HepG2 (cell line): ENCODE data around the gene SLC16A4. TPM values are rescaled to one million over a fixed set of nuclear protein-coding genes. Genes with fewer than 3 reads are reported as not detected.

Source experiments
- ATAC-seq: fragments of 200-7000 bp; cut with Tn5 transposase; 3 replicates; pipeline ENCODE4 v1.9.1; 2020; ENCODE audit warnings: mild to moderate bottlenecking, moderate library complexity
- BruUV-seq: library from RNA; stranded (reverse); fragments of 400-500 nt; replicated peaks from 2 replicates; lab custom pipeline; 2021; lab: Mats Ljungman, UMichigan
- CTCF ChIA-PET: fragments of 300-600 bp; formaldehyde crosslinking; extraction: SDS; loops from one replicate; lab custom pipeline; 2021; ENCODE audit warnings: low total read pairs, inconsistent platforms, low intra/inter-chr PET ratio; lab: Yijun Ruan, JAX
- POLR2A ChIA-PET: fragments of 350-600 bp; sonication (Branson Sonifier 250); formaldehyde crosslinking; loops from one replicate; lab custom pipeline; 2020; ENCODE audit warnings: antibody characterized with exemption, inconsistent platforms; lab: Yijun Ruan, JAX
- DNase-seq: peaks from one replicate; pipeline ENCODE4 v3.0.0-alpha.2; 2015; ENCODE audit warnings: low spot score
- FAIRE-seq: peaks from 3 replicates; lab custom pipeline; 2011; peaks lifted over from hg19 to GRCh38; lab: Jason Lieb, UNC
- H2AFZ ChIP-seq: one replicate; pipeline ENCODE4 v1.6.1; 2011; ENCODE audit warnings: low read length, inconsistent platforms
- H3K27ac ChIP-seq: fragments of 300-600 bp; 3 replicates; pipeline ENCODE4 v1.8.0; 2011; ENCODE audit warnings: mixed run types, mild to moderate bottlenecking, mixed read lengths, low read length, inconsistent platforms; ENCODE audit not compliant: insufficient read depth; ENCODE audit errors: extremely low read length
- H3K27me3 ChIP-seq, 2 experiments: fragments of 200-600 bp in 1 of 2; 2 replicates in 1 of 2; 3 replicates in 1 of 2; pipeline versions ENCODE4 v1.6.0 to v1.8.0; 2011; ENCODE audit warnings: low read length in 2 of 2, mild to moderate bottlenecking in 2 of 2, moderate library complexity in 2 of 2, inconsistent platforms in 1 of 2; ENCODE audit not compliant: insufficient read depth in 2 of 2, control insufficient read depth in 1 of 2
- H3K36me3 ChIP-seq, 2 experiments: fragments of 200-600 bp in 1 of 2; replicated peaks in 1 of 2; 2 replicates in 1 of 2; 3 replicates in 1 of 2; pipeline versions ENCODE4 v1.5.1 to v1.8.0; 2011; ENCODE audit warnings: low read length in 2 of 2, inconsistent platforms in 1 of 2; ENCODE audit not compliant: insufficient read depth in 2 of 2, control insufficient read depth in 1 of 2
- H3K4me1 ChIP-seq: 2 replicates; pipeline ENCODE4 v1.5.1; 2012; ENCODE audit warnings: low read length, inconsistent platforms; ENCODE audit not compliant: insufficient read depth
- H3K4me2 ChIP-seq: 2 replicates; pipeline ENCODE4 v1.6.0; 2011; ENCODE audit warnings: low read depth, low read length, inconsistent platforms
- H3K4me3 ChIP-seq, 3 experiments: fragments of 200-600 bp in 1 of 3; sonication (generic), shearing (Covaris generic) in 1 of 3; replicated peaks in 1 of 3; 2 replicates each; pipeline ENCODE4 v1.5.1; 2011 to 2016; ENCODE audit warnings: low read length in 3 of 3, inconsistent platforms in 2 of 3, low read depth in 2 of 3, mild to moderate bottlenecking in 2 of 3, control low read depth in 1 of 3, mixed read lengths in 1 of 3; ENCODE audit not compliant: insufficient read depth in 1 of 3
- H3K79me2 ChIP-seq: one replicate; pipeline ENCODE4 v1.6.1; 2011; ENCODE audit warnings: low read length, inconsistent platforms; ENCODE audit not compliant: insufficient read depth
- H3K9ac ChIP-seq: 2 replicates; pipeline ENCODE4 v1.6.0; 2011; ENCODE audit warnings: mild to moderate bottlenecking, low read depth, low read length, inconsistent platforms; ENCODE audit not compliant: insufficient read depth
- H3K9me3 ChIP-seq: 2 replicates; pipeline ENCODE4 v1.5.1; 2012; ENCODE audit warnings: mild to moderate bottlenecking, low read length
- H4K20me1 ChIP-seq: 2 replicates; pipeline ENCODE4 v1.6.0; 2011; ENCODE audit warnings: inconsistent platforms, mild to moderate bottlenecking, low read length, moderate library complexity; ENCODE audit not compliant: insufficient read depth
- CREB1 ChIP-seq, 2 experiments: fragments of 450-650 bp in 1 of 2; IDR thresholded peaks; 2 replicates each; pipeline ENCODE4 v1.6.1; 2016 to 2017; ENCODE audit warnings: control low read depth in 1 of 2, mild to moderate bottlenecking in 1 of 2, missing compliant biosample characterization in 1 of 2, missing genetic modification characterization in 1 of 2
- ZNF3 ChIP-seq: IDR thresholded peaks from 2 replicates; pipeline ENCODE4 v1.7.0; 2017; ENCODE audit warnings: inconsistent platforms
- WGBS: methylation state at CpG from one replicate; pipeline ENCODE4 v1.1.6; 2017; ENCODE audit warnings: low lambda C conversion rate; 5-methylcytosine and 5-hydroxymethylcytosine counted together
- in situ Hi-C: cut with HindIII; loops from 2 replicates; pipeline ENCODE4 v1.10.0; 2017; ENCODE audit warnings: low pct_unique_long_range_greater_than_20kb; ENCODE audit not compliant: extremely low pct_ligation_motif_present
- intact Hi-C: fragments of 100-400 bp; cut with micrococcal nuclease; formaldehyde crosslinking; loops from one replicate; pipeline ENCODE4 v1.10.0; 2022; ENCODE audit not compliant: unreplicated experiment
- polyA plus RNA-seq, 8 experiments: library from polyadenylated mRNA; depleted of rRNA in 3 of 8; stranded (reverse) in 7 of 8; unstranded in 1 of 8; fragments of >200 nt; fragmentation: Illumina TruSeq in 4 of 8; extraction: Trizol in 4 of 8; gene quantifications; 2 replicates each; pipeline versions ENCODE4 v1.2.1 to v1.2.3, GENCODE V29; 2011 to 2016; ENCODE audit warnings: low read depth in 4 of 8, missing spikeins in 1 of 8, mixed read lengths in 1 of 8; ENCODE audit not compliant: insufficient read depth in 1 of 8
- total RNA-seq, 5 experiments: library from RNA; depleted of rRNA; stranded (reverse); fragments of >200 nt; fragmentation: Illumina TruSeq; extraction: Trizol; gene quantifications; 2 replicates each; pipeline ENCODE4 v1.2.3, GENCODE V29; 2016; ENCODE audit warnings: low read depth in 1 of 5
- TF ChIP-seq, protein P1 (sequence below): sonication (generic); formaldehyde crosslinking; IDR thresholded peaks from 2 replicates; pipeline ENCODE4 v1.4.0; 2020; ENCODE audit warnings: missing genetic modification reagents
- TF ChIP-seq, protein P2 (sequence below): sonication (generic); formaldehyde crosslinking; IDR thresholded peaks from 2 replicates; pipeline ENCODE4 v1.5.1; 2020; ENCODE audit warnings: mild to moderate bottlenecking, missing genetic modification reagents, moderate library complexity

Gene SLC16A4
- total and polyA plus RNA-seq, 2 of the 13 experiments (the other 11 are each of a cell fraction or from before 2014, with no cell fraction given) = 1.1 to 1.5 TPM

DNA sequence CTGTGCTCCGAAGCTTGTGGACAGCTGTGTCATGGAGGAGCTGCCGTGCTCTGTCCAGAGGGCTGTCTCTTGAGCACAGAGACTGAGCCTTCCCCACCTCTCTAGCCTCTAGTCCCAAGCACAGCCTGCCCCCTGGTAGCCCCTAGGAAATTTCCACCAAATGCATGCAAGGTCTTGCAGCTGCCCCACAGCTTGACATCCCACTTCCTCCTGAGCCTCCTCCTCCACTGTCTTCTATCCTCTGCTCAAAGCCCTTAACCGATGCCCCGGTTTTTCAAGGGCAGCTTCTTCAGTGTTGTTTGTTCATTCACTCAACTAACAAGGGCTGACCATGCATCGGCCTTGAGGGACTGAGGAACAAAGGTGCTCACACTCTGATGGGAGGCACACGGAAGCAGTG lies 39.5 kb upstream of the SLC16A4 start:
- FAIRE-seq (no peak), DNase-seq (no peak), ATAC-seq (peak; percentile 16; the same call in 2 of the 3 replicates)
- intact Hi-C loops = no loop called here
- H3K9me3 ChIP-seq = no peaks in the 10 kb centered on the region
- ChIA-PET CTCF (no interaction called here), POLR2A (no interaction called here)
- no peaks in the 10 kb centered on the region for H4K20me1 ChIP-seq
- H3K4me3 ChIP-seq = no peak overlapping the region
- WGBS = 18% methylated on average over 5 of the region's 6 CpGs
- H3K27ac ChIP-seq = no peak overlapping the region
- H3K27me3 ChIP-seq = peaks cover 1 to 17% of the 10 kb centered on the region in 2 experiments; a peak in 4 of 5 replicates
- TF ChIP-seq ZNF3 (peak; percentile 69; the same call in 1 of the 2 replicates), CREB1 (IDR thresholded peaks at IDR 0.05) (no peak), CREB1 (CRISPR knock-in tag; IDR thresholded peaks at IDR 0.05) (no peak)
- H3K36me3 ChIP-seq = no peaks in the 10 kb centered on the region
- no peak overlapping the region for H3K9ac ChIP-seq
- in situ Hi-C loops = no loop called here
- H2AFZ ChIP-seq = no peak overlapping the region
- BruUV-seq = no TSS peak
- H3K79me2 ChIP-seq = no peaks in the 10 kb centered on the region
- peaks cover 10% of the 10 kb centered on the region; the same call in 1 of the 2 replicates for H3K4me1 ChIP-seq
- H3K4me2 ChIP-seq = 0 out of 2 replicates have a peak overlapping the region, but pooled peaks have one; percentile 15

DNA sequence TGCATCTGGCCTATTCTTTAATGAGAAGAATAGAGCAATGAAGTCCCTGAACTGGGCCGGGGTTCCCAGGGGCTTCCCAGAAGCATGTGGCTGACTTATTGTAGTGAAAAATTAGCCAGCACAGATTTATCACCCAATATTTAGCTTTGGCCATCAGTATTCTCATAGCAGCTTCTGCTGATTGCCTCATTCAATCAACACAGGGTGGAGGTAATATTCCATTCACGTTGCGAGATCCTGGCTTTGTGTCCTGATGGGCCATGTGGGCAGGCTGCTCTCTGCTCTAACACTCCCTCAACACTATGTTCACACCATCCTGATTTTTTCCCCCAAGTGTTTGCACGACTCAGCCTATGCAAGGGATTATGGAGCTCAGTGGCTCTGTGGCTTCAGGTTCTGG lies 38.1 kb upstream of the SLC16A4 start:
- ChIA-PET CTCF (no interaction called here), POLR2A (no interaction called here)
- no peak for ATAC-seq
- no peak overlapping the region for H3K9ac ChIP-seq
- FAIRE-seq = no peak
- TF ChIP-seq, protein P1, sequence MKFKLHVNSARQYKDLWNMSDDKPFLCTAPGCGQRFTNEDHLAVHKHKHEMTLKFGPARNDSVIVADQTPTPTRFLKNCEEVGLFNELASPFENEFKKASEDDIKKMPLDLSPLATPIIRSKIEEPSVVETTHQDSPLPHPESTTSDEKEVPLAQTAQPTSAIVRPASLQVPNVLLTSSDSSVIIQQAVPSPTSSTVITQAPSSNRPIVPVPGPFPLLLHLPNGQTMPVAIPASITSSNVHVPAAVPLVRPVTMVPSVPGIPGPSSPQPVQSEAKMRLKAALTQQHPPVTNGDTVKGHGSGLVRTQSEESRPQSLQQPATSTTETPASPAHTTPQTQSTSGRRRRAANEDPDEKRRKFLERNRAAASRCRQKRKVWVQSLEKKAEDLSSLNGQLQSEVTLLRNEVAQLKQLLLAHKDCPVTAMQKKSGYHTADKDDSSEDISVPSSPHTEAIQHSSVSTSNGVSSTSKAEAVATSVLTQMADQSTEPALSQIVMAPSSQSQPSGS (CRISPR knock-in tag) = no peak
- TF ChIP-seq, protein P2, sequence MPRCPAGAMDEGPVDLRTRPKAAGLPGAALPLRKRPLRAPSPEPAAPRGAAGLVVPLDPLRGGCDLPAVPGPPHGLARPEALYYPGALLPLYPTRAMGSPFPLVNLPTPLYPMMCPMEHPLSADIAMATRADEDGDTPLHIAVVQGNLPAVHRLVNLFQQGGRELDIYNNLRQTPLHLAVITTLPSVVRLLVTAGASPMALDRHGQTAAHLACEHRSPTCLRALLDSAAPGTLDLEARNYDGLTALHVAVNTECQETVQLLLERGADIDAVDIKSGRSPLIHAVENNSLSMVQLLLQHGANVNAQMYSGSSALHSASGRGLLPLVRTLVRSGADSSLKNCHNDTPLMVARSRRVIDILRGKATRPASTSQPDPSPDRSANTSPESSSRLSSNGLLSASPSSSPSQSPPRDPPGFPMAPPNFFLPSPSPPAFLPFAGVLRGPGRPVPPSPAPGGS = no peak
- H4K20me1 ChIP-seq = no peaks in the 10 kb centered on the region
- no peaks in the 10 kb centered on the region for H3K9me3 ChIP-seq
- no peak overlapping the region for H3K4me3 ChIP-seq
- intact Hi-C loops = no loop called here
- H3K79me2 ChIP-seq = no peaks in the 10 kb centered on the region
- H3K27ac ChIP-seq = no peak overlapping the region
- peaks cover 1 to 14% of the 10 kb centered on the region in 2 experiments; a peak in 3 of 5 replicates for H3K27me3 ChIP-seq
- H3K36me3 ChIP-seq = no peaks in the 10 kb centered on the region
- DNase-seq = no peak
- in situ Hi-C loops = no loop called here
- BruUV-seq = no TSS peak
- no peak overlapping the region for H3K4me2 ChIP-seq
- H2AFZ ChIP-seq = no peak overlapping the region
- 14% methylated on average over 4 of the region's 4 CpGs for WGBS
- peaks cover 10% of the 10 kb centered on the region; the same call in 1 of the 2 replicates for H3K4me1 ChIP-seq
